ENCODE results near the gene NSD1.

- TF ChIP-seq, protein P1, sequence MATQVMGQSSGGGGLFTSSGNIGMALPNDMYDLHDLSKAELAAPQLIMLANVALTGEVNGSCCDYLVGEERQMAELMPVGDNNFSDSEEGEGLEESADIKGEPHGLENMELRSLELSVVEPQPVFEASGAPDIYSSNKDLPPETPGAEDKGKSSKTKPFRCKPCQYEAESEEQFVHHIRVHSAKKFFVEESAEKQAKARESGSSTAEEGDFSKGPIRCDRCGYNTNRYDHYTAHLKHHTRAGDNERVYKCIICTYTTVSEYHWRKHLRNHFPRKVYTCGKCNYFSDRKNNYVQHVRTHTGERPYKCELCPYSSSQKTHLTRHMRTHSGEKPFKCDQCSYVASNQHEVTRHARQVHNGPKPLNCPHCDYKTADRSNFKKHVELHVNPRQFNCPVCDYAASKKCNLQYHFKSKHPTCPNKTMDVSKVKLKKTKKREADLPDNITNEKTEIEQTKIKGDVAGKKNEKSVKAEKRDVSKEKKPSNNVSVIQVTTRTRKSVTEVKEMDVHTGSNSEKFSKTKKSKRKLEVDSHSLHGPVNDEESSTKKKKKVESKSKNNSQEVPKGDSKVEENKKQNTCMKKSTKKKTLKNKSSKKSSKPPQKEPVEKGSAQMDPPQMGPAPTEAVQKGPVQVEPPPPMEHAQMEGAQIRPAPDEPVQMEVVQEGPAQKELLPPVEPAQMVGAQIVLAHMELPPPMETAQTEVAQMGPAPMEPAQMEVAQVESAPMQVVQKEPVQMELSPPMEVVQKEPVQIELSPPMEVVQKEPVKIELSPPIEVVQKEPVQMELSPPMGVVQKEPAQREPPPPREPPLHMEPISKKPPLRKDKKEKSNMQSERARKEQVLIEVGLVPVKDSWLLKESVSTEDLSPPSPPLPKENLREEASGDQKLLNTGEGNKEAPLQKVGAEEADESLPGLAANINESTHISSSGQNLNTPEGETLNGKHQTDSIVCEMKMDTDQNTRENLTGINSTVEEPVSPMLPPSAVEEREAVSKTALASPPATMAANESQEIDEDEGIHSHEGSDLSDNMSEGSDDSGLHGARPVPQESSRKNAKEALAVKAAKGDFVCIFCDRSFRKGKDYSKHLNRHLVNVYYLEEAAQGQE (IDR thresholded peaks at IDR 0.05; ENCODE audit: insufficient read depth in 1 of 2, low read depth in 2 of 2, low read length in 2 of 2) = no peak
- TF ChIP-seq TAF1 (IDR thresholded peaks at IDR 0.05; ENCODE audit: borderline replicate concordance, insufficient read depth, low read length) = no peak
- no peak for TF ChIP-seq POLR2AphosphoS5 (IDR thresholded peaks at IDR 0.05; ENCODE audit: low read depth, low read length)
- no peak for TF ChIP-seq SIN3A (IDR thresholded peaks at IDR 0.05; ENCODE audit: borderline replicate concordance, insufficient read depth, low read length)
- peak; percentile 3 for TF ChIP-seq FOXP2 (optimal IDR thresholded peaks at IDR 0.05; ENCODE audit: borderline replicate concordance, extremely low read depth, extremely low read length, insufficient read depth)
Observed at GRCh38 chr5:177086654-177087397, 46.7 kb upstream of the NSD1 start, which contains the start of gene FGFR4.

Data from PFSK-1 (cell line).